ENCODE data around the gene RNF182. TPM values are rescaled to one million over a fixed set of nuclear protein-coding genes. Genes with fewer than 3 reads are reported as not detected.
A peak's percentile ranks its signal among the peaks of the same experiment; 100 is the strongest.
"Not testable (repeated sequence)": the region's sequence is repeated elsewhere in the genome, so short reads cannot be mapped to it uniquely, and the experiment has no call there.

RNF182 gene
- total RNA-seq, 1 experiment from 2014 or later = not detected

- intact Hi-C loops (cut with micrococcal nuclease) = no loop called here
- no TSS peak for BruUV-seq (replicated peaks)
- Mint-ChIP-seq H3K4me1 (ENCODE audit: insufficient read depth, unreplicated experiment) (peaks cover 6% of the 10 kb centered on the region), H3K4me3 (ENCODE audit: unreplicated experiment) (no peak overlapping the region), H3K27me3 (ENCODE audit: insufficient read depth, unreplicated experiment) (no peaks in the 10 kb centered on the region), H3K9me3 (ENCODE audit: unreplicated experiment) (peaks cover 7% of the 10 kb centered on the region), H3K36me3 (ENCODE audit: insufficient read depth, unreplicated experiment) (no peaks in the 10 kb centered on the region), H3K27ac (ENCODE audit: low read depth, unreplicated experiment) (no peak overlapping the region)
- no peak for DNase-seq (ENCODE audit: unreplicated experiment)
- no peak for TF ChIP-seq CTCF (IDR thresholded peaks at IDR 0.05; ENCODE audit: unreplicated experiment)
- ChIA-PET CTCF (interaction anchor here (0.7 kb wide), 1 partner anchor 96 kb away, joined by 3 read pairs; no protein-coding TSS in a partner anchor), POLR2A (interaction anchor here (0.7 kb wide), 1 partner anchor 66 kb away, joined by 3 read pairs; no protein-coding TSS in a partner anchor)
Observed at GRCh38 chr6:13952101-13952500, 27.3 kb downstream of the RNF182 start.

- Mint-ChIP-seq H3K27me3 (ENCODE audit: insufficient read depth, unreplicated experiment) (no peaks in the 10 kb centered on the region), H3K36me3 (ENCODE audit: insufficient read depth, unreplicated experiment) (no peaks in the 10 kb centered on the region), H3K27ac (ENCODE audit: low read depth, unreplicated experiment) (no peak overlapping the region), H3K9me3 (ENCODE audit: unreplicated experiment) (peaks cover 7% of the 10 kb centered on the region), H3K4me3 (ENCODE audit: unreplicated experiment) (no peak overlapping the region), H3K4me1 (ENCODE audit: insufficient read depth, unreplicated experiment) (peaks cover 6% of the 10 kb centered on the region)
- ChIA-PET CTCF (interaction anchor here (0.6 kb wide), 1 partner anchor 36 kb away, joined by 3 read pairs; no protein-coding TSS in a partner anchor), POLR2A (no interaction called here)
- intact Hi-C loops (cut with micrococcal nuclease) = no loop called here
- no peak for TF ChIP-seq CTCF (IDR thresholded peaks at IDR 0.05; ENCODE audit: unreplicated experiment)
- DNase-seq (ENCODE audit: unreplicated experiment) = peak; percentile 1
- no TSS peak for BruUV-seq (replicated peaks)
Observed at GRCh38 chr6:13953061-13953705, 28.4 kb downstream of the RNF182 start.

DNA sequence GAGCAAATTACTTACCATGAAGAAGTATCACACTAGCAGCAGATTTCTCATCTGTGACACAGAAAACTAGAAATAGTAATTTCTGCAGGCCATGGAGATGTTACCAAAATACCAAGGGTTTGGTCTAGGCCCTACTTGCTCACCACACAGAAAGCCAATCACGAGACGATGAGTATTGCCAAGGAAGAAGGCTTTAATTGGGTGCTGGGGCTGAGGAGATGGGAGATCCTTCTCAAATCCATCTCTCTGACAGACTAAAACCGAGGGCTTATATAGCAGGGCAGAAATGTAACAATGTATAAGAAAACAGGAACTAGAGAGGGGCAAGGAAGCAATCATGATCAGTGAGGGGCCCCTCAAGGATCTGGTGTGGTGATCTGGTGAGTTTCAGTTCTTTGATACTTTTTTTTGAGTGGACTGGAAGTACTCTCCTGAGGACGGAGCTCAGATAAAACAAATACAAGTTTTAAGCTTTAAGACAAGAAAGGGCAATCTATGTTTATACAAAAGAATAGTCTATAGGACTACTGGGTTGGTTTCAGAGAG is 40.9 kb downstream of the RNF182 start:
- H3K27me3 Mint-ChIP-seq (ENCODE audit: insufficient read depth, unreplicated experiment) = no peaks in the 10 kb centered on the region
- no peaks in the 10 kb centered on the region for H3K4me1 Mint-ChIP-seq (ENCODE audit: insufficient read depth, unreplicated experiment)
- CTCF ChIA-PET = no interaction called here
- peaks cover 8% of the 10 kb centered on the region for H3K9me3 Mint-ChIP-seq (ENCODE audit: unreplicated experiment)
- no peak overlapping the region for H3K4me3 Mint-ChIP-seq (ENCODE audit: unreplicated experiment)
- DNase-seq (ENCODE audit: unreplicated experiment) = no peak
- POLR2A ChIA-PET = interaction anchor here (0.6 kb wide), 1 partner anchor 179 kb away, joined by 5 read pairs; no protein-coding TSS in a partner anchor
- no peak overlapping the region for H3K27ac Mint-ChIP-seq (ENCODE audit: low read depth, unreplicated experiment)
- intact Hi-C loops (cut with micrococcal nuclease) = no loop called here
- H3K36me3 Mint-ChIP-seq (ENCODE audit: insufficient read depth, unreplicated experiment) = no peaks in the 10 kb centered on the region
- BruUV-seq (replicated peaks) = no TSS peak
- no peak for TF ChIP-seq CTCF (IDR thresholded peaks at IDR 0.05; ENCODE audit: unreplicated experiment)

DNA sequence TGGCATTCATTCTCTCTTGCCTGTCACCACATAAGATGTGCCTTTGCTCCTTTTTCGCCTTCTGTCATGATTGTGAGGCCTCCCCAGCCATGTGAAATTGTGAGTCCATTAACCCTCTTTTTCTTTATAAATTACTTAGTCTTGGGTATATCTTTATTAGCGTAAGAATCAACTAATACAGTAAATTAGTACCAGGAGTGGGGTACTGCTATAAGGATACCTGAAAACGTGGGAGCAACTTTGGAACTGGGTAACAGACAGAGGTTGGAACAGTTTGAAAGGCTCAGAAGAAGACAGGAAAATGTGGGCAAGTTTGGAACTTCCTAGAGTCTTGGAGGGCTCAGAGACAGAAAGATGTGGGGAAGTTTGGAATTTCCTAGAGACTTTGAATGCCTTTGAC is 46.6 kb downstream of the RNF182 start:
- no peak overlapping the region for H3K4me3 Mint-ChIP-seq (ENCODE audit: unreplicated experiment)
- H3K4me1 Mint-ChIP-seq (ENCODE audit: insufficient read depth, unreplicated experiment) = no peaks in the 10 kb centered on the region
- DNase-seq (ENCODE audit: unreplicated experiment) = no peak
- peaks cover 21% of the 10 kb centered on the region for H3K9me3 Mint-ChIP-seq (ENCODE audit: unreplicated experiment)
- POLR2A ChIA-PET = no interaction called here
- no peaks in the 10 kb centered on the region for H3K36me3 Mint-ChIP-seq (ENCODE audit: insufficient read depth, unreplicated experiment)
- no TSS peak for BruUV-seq (replicated peaks)
- H3K27ac Mint-ChIP-seq (ENCODE audit: low read depth, unreplicated experiment) = no peak overlapping the region
- no peaks in the 10 kb centered on the region for H3K27me3 Mint-ChIP-seq (ENCODE audit: insufficient read depth, unreplicated experiment)
- intact Hi-C loops (cut with micrococcal nuclease) = no loop called here
- no peak for TF ChIP-seq CTCF (IDR thresholded peaks at IDR 0.05; ENCODE audit: unreplicated experiment)
- CTCF ChIA-PET = no interaction called here

DNA sequence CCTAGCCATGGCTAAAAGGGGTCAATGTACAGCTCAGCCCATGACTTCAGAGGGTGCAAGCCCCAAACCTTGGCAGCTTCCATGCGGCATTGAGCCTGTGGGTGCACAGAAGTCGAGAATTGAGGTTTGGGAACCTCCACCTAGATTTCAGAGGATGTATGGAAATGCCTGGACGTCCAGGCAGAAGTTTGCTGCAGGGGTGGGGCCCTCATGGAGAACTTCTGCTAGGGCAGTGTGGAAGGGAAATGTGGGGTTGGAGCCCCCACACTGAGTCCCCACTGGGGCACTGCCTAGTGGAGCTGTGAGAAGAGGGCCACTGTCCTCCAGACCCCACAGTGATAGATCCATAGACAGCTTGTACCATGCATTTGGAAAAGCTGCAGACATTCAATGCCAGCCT is 47.9 kb downstream of the RNF182 start:
- BruUV-seq (replicated peaks); intact Hi-C loops (cut with micrococcal nuclease); H3K4me3 Mint-ChIP-seq (ENCODE audit: unreplicated experiment); H3K27ac Mint-ChIP-seq (ENCODE audit: low read depth, unreplicated experiment); H3K27me3 Mint-ChIP-seq (ENCODE audit: insufficient read depth, unreplicated experiment); H3K36me3 Mint-ChIP-seq (ENCODE audit: insufficient read depth, unreplicated experiment); CTCF ChIA-PET; DNase-seq (ENCODE audit: unreplicated experiment); H3K4me1 Mint-ChIP-seq (ENCODE audit: insufficient read depth, unreplicated experiment): not testable (repeated sequence)
- POLR2A ChIA-PET = interaction anchor here (0.6 kb wide), 2 partner anchors 13 to 15 kb away, joined by 3 to 4 read pairs; no protein-coding TSS in a partner anchor
- peaks cover 19% of the 10 kb centered on the region for H3K9me3 Mint-ChIP-seq (ENCODE audit: unreplicated experiment)

DNA sequence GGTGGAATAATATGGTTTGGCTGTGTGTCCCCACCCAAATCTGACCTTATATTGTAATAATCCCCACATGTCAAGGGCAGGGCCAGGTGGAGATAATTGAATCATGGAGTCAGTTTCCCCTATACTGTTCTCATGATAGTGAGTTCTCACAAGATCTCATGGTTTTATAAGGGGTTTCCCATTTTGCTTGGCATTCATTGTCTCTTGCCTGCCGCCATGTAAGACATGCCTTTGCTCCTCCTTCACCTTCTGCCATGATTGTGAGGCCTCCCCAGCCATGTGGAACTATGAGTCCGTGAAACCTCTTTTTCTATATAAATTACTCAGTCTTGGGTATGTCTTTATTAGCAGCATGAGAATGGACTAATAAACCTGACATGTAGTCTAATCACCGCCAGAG is 48.7 kb downstream of the RNF182 start:
- H3K36me3 Mint-ChIP-seq (ENCODE audit: insufficient read depth, unreplicated experiment); DNase-seq (ENCODE audit: unreplicated experiment); BruUV-seq (replicated peaks); H3K27me3 Mint-ChIP-seq (ENCODE audit: insufficient read depth, unreplicated experiment); H3K4me3 Mint-ChIP-seq (ENCODE audit: unreplicated experiment); H3K4me1 Mint-ChIP-seq (ENCODE audit: insufficient read depth, unreplicated experiment); H3K27ac Mint-ChIP-seq (ENCODE audit: low read depth, unreplicated experiment); POLR2A ChIA-PET; intact Hi-C loops (cut with micrococcal nuclease): not testable (repeated sequence)
- H3K9me3 Mint-ChIP-seq (ENCODE audit: unreplicated experiment) = peaks cover 19% of the 10 kb centered on the region
- CTCF ChIA-PET = interaction anchor here (0.6 kb wide), 1 partner anchor 62 kb away, joined by 3 read pairs; no protein-coding TSS in a partner anchor
